A549 treated with GW870086 at 1 μM for 4 hours (cell line): ENCODE measurements around the gene LRP1B. TPM values are rescaled to one million over a fixed set of nuclear protein-coding genes. Genes with fewer than 3 reads are reported as not detected.

Experiments used
- total RNA-seq: library from RNA; stranded (reverse); fragments of 200-300 nt; extraction: Qiagen RNA extraction; gene quantifications from 5 replicates; pipeline ENCODE4 v1.2.3, GENCODE V29; 2022; ENCODE audit warnings: low read depth

The LRP1B gene
- total RNA-seq: 0.01 TPM in 2 of 5 replicates, not detected in the others

DNA sequence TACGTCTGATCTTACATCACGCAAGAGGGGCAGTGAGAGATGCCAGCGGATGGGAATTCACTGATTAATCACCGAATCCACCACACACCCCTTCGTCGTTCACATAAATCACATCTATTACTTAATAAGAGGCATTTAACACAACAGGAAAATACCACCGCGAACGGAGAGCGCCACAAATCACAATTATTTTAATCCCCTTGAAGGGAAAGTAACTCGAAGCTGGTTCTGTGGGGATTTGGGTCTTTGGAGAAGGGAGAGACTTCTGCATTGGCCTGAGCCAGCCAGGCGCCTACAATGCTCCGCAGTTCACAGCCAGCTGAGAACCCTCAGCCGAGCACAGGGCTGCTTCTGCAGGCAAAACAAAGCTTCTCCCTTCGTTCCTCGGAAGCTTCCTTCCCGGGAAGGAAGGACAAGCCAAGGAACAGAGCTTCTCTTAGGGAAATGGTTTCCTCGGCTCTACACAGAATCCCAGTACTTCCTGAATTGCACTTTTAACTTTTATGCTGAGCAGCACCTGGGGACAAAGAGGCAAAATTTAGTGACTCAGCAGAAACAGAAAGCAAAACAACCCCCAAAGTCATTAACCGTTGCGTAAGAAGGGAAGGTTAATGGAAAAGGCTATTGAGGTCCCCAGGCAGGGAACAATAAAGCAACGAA is at the start of gene LRP1B:
Gene LRP1B, minus strand, starts transcription at position 7 of the 660 bp plus-strand sequence. CDS start 287 bp downstream, outside the sequence.

